HG03520 (cell line): Measurements from ENCODE around the gene SEMA3C.

Experiments used
- ATAC-seq: cut with Tn5 transposase; IDR thresholded peaks from one replicate; pipeline ENCODE4 v1.9.1; 2021; ENCODE audit warnings: mild to moderate bottlenecking, moderate library complexity; ENCODE audit not compliant: unreplicated experiment

The SEMA3C gene

GRCh38 chr7:80708123-80708522, 210.7 kb downstream of the SEMA3C start:
- ATAC-seq: no peak

- no peak for ATAC-seq
Observed at GRCh38 chr7:80707318-80707717, 211.5 kb downstream of the SEMA3C start.

- ATAC-seq: no peak
Observed at GRCh38 chr7:80705130-80705781, 213.6 kb downstream of the SEMA3C start.

GRCh38 chr7:80703272-80703671, 215.6 kb downstream of the SEMA3C start:
- no peak for ATAC-seq

GRCh38 chr7:80699721-80700256, 219.1 kb downstream of the SEMA3C start:
- no peak for ATAC-seq

- peak; percentile 58 for ATAC-seq
Observed at GRCh38 chr7:80699045-80699638, 219.7 kb downstream of the SEMA3C start.
